K562 (cell line): ENCODE results near the gene C1orf21. TPM values are rescaled to one million over a fixed set of nuclear protein-coding genes. Genes with fewer than 3 reads are reported as not detected.

Experiments used
- ATAC-seq: fragments of 200-7000 bp; cut with Tn5 transposase; 3 replicates; pipeline ENCODE4 v1.9.1; 2020; ENCODE audit warnings: moderate library complexity
- BruUV-seq: library from RNA; stranded (reverse); fragments of 400-500 nt; replicated peaks from 2 replicates; lab custom pipeline; 2021; lab: Mats Ljungman, UMichigan
- CTCF ChIA-PET: fragments of 300-600 bp; formaldehyde crosslinking; extraction: SDS; loops from one replicate; lab custom pipeline; 2021; ENCODE audit warnings: low intra/inter-chr PET ratio; lab: Yijun Ruan, JAX
- POLR2A ChIA-PET: fragments of 300-600, 350-650 bp; sonication (Branson Sonifier 250); formaldehyde crosslinking; extraction: SDS; loops from one replicate; lab custom pipeline; 2021; ENCODE audit warnings: antibody characterized with exemption, inconsistent platforms; lab: Yijun Ruan, JAX
- DNase-seq, 4 experiments: peaks; one replicate each; pipeline versions ENCODE4 v3.0.0 to v3.0.0-alpha.2; 2011 to 2018; ENCODE audit warnings: low spot score in 3 of 4, mixed read lengths in 3 of 4; ENCODE audit errors: extremely low read depth in 1 of 4
- FAIRE-seq: peaks from 2 replicates; lab custom pipeline; 2011; peaks lifted over from hg19 to GRCh38; lab: Jason Lieb, UNC
- H2AFZ ChIP-seq: 2 replicates; pipeline ENCODE4 v1.6.0; 2011; ENCODE audit warnings: low read depth, low read length, control low read depth, inconsistent platforms
- H3K27ac ChIP-seq: fragments of 200-600 bp; 3 replicates; pipeline ENCODE4 v1.8.0; 2011; ENCODE audit warnings: low read depth, mild to moderate bottlenecking, control low read depth, inconsistent platforms, low read length, moderate library complexity, mixed read lengths; ENCODE audit errors: extremely low read depth
- H3K27me3 ChIP-seq, 2 experiments: fragments of 300-600 bp in 1 of 2; 2 replicates in 1 of 2; 3 replicates in 1 of 2; pipeline versions ENCODE4 v1.6.0 to v1.8.0; 2011; ENCODE audit warnings: inconsistent platforms in 2 of 2, low read length in 2 of 2, mild to moderate bottlenecking in 1 of 2, mixed read lengths in 1 of 2, moderate library complexity in 1 of 2; ENCODE audit not compliant: control insufficient read depth in 2 of 2, insufficient read depth in 2 of 2
- H3K36me3 ChIP-seq: fragments of 300-600 bp; 3 replicates; pipeline ENCODE4 v1.8.0; 2011; ENCODE audit warnings: mild to moderate bottlenecking, low read length, inconsistent platforms; ENCODE audit not compliant: control insufficient read depth, insufficient read depth
- H3K4me1 ChIP-seq, 2 experiments: fragments of 200-600 bp in 1 of 2; replicated peaks in 1 of 2; 2 replicates in 1 of 2; 3 replicates in 1 of 2; pipeline versions ENCODE4 v1.5.1 to v1.8.0; 2011; ENCODE audit warnings: inconsistent platforms in 2 of 2, low read length in 2 of 2, mild to moderate bottlenecking in 1 of 2, mixed read lengths in 1 of 2, moderate library complexity in 1 of 2; ENCODE audit not compliant: control insufficient read depth in 2 of 2, insufficient read depth in 2 of 2
- H3K4me2 ChIP-seq: 2 replicates; pipeline ENCODE4 v1.6.1; 2011; ENCODE audit warnings: low read length, control low read depth, inconsistent platforms, mixed read lengths; ENCODE audit not compliant: insufficient read depth
- H3K4me3 ChIP-seq: fragments of 200-600 bp; sonication (generic), shearing (Covaris generic); 2 replicates; pipeline ENCODE4 v1.5.1; 2016; ENCODE audit warnings: control low read depth, inconsistent platforms
- H3K79me2 ChIP-seq: fragments of 200-600 bp; 3 replicates; pipeline ENCODE4 v1.8.0; 2011; ENCODE audit warnings: low read length, inconsistent platforms; ENCODE audit not compliant: control insufficient read depth, insufficient read depth
- H3K9ac ChIP-seq, 2 experiments: 2 replicates each; pipeline versions ENCODE4 v1.6.0 to v1.6.1; 2011; ENCODE audit warnings: low read depth in 2 of 2, low read length in 2 of 2, control low read depth in 1 of 2, inconsistent platforms in 1 of 2, mild to moderate bottlenecking in 1 of 2, mixed read lengths in 1 of 2; ENCODE audit not compliant: insufficient read depth in 1 of 2
- H3K9me1 ChIP-seq: one replicate; pipeline ENCODE4 v1.6.0; 2011; ENCODE audit warnings: inconsistent platforms, mild to moderate bottlenecking, low read length, moderate library complexity; ENCODE audit not compliant: control insufficient read depth, insufficient read depth
- H3K9me3 ChIP-seq: replicated peaks from 2 replicates; pipeline ENCODE4 v1.5.1; 2011; ENCODE audit warnings: low read depth, low read length, inconsistent platforms; ENCODE audit not compliant: control insufficient read depth, insufficient read depth
- H4K20me1 ChIP-seq: replicated peaks from 2 replicates; pipeline ENCODE4 v1.6.1; 2011; ENCODE audit warnings: low read length, inconsistent platforms, mixed read lengths; ENCODE audit not compliant: control insufficient read depth, insufficient read depth
- CSDE1 ChIP-seq, 2 experiments: fragments of 450-650 bp; IDR thresholded peaks; 2 replicates each; pipeline ENCODE4 v1.6.1; 2016; ENCODE audit warnings: mild to moderate bottlenecking in 1 of 2
- ERF ChIP-seq: fragments of 450-650 bp; formaldehyde crosslinking; IDR thresholded peaks from 2 replicates; pipeline ENCODE4 v1.4.0; 2020; ENCODE audit warnings: mild to moderate bottlenecking, mixed read lengths
- KDM5B ChIP-seq: fragments of 200-600 bp; sonication (generic); IDR thresholded peaks from 2 replicates; pipeline ENCODE4 v1.6.1; 2012; ENCODE audit warnings: low read depth, mild to moderate bottlenecking, moderate library complexity, low read length, control low read depth, inconsistent platforms; ENCODE audit not compliant: insufficient replicate concordance
- MAFG ChIP-seq: fragments of 450-650 bp; conservative IDR thresholded peaks from 2 replicates; pipeline ENCODE4 v1.6.1; 2016; ENCODE audit warnings: missing genetic modification characterization, missing compliant biosample characterization
- MAZ ChIP-seq, 2 experiments: fragments of 450-650 bp in 1 of 2; sonication (generic) in 1 of 2; formaldehyde crosslinking; IDR thresholded peaks in 1 of 2; conservative IDR thresholded peaks in 1 of 2; 2 replicates each; pipeline versions ENCODE4 v1.4.0 to v1.5.0; 2020; ENCODE audit warnings: mild to moderate bottlenecking in 1 of 2, missing genetic modification reagents in 1 of 2
- NFYB ChIP-seq: IDR thresholded peaks from 2 replicates; pipeline ENCODE4 v1.6.1; 2011; ENCODE audit warnings: mild to moderate bottlenecking, moderate library complexity; ENCODE audit not compliant: insufficient read length; ENCODE audit errors: extremely low read depth
- POLR3A ChIP-seq: IDR thresholded peaks from 2 replicates; pipeline ENCODE4 v1.6.1; 2011; ENCODE audit warnings: borderline replicate concordance, mild to moderate bottlenecking, moderate library complexity; ENCODE audit not compliant: insufficient read length, insufficient read depth; ENCODE audit errors: extremely low read depth
- PURB ChIP-seq: sonication (generic); formaldehyde crosslinking; IDR thresholded peaks from 2 replicates; pipeline ENCODE4 v1.9.0; 2021; ENCODE audit warnings: low read depth, mild to moderate bottlenecking, missing genetic modification reagents
- ZNF184 ChIP-seq: sonication (generic); formaldehyde crosslinking; IDR thresholded peaks from 2 replicates; pipeline ENCODE4 v1.5.0; 2020; ENCODE audit warnings: missing genetic modification reagents
- WGBS: fragments of 100-300 bp; shearing (Covaris generic); methylation state at CpG from one replicate; pipeline ENCODE4 v1.1.6; 2016; ENCODE audit warnings: low coverage, mixed read lengths; ENCODE audit not compliant: insufficient coverage; ENCODE audit errors: missing lambda C conversion rate; 5-methylcytosine and 5-hydroxymethylcytosine counted together
- in situ Hi-C: fragments of 300-500 bp; cut with MboI; formaldehyde crosslinking; loops from 4 replicates; pipeline ENCODE4 v1.15.0; 2018; ENCODE audit warnings: inconsistent platforms, mixed read lengths
- intact Hi-C: fragments of 100-400 bp; cut with micrococcal nuclease; formaldehyde crosslinking; loops from 2 replicates; pipeline ENCODE4 v1.14.2; 2022
- polyA plus RNA-seq, 8 experiments: library from polyadenylated mRNA; depleted of rRNA in 4 of 8; stranded (reverse) in 5 of 8; unstranded in 3 of 8; fragments of >200 nt; fragmentation: Nextera tagmentation in 2 of 8; fragmentation: Illumina TruSeq in 1 of 8; extraction: Ambion mirVana in 2 of 8; extraction: Trizol in 1 of 8; gene quantifications; 2 replicates each; pipeline versions ENCODE4 v1.2.1 to v1.2.3, GENCODE V29; 2011 to 2014; ENCODE audit warnings: inconsistent platforms in 1 of 8, missing spikeins in 1 of 8
- total RNA-seq, 7 experiments: library from RNA; depleted of rRNA in 6 of 7; stranded (reverse); fragments of >200 nt in 6 of 7; fragmentation: Illumina TruSeq in 2 of 7; extraction: Trizol in 2 of 7; gene quantifications; 2 replicates each; pipeline versions ENCODE4 v1.2.1 to v1.2.3, GENCODE V29; 2011 to 2021; ENCODE audit warnings: low replicate concordance in 1 of 7
- TF ChIP-seq, protein P1 (sequence below): fragments of 250-450 bp; sonication (Bioruptor Pico); IDR thresholded peaks from 2 replicates; pipeline ENCODE4 v1.8.0; 2022; ENCODE audit warnings: inconsistent platforms
- TF ChIP-seq, protein P2 (sequence below): fragments of 250-450 bp; sonication (Bioruptor Pico); IDR thresholded peaks from 2 replicates; pipeline ENCODE4 v1.8.0; 2022; ENCODE audit warnings: inconsistent platforms, mild to moderate bottlenecking, moderate library complexity, borderline replicate concordance
- TF ChIP-seq, protein P3 (sequence below): fragments of 250-450 bp; sonication (Bioruptor Pico); IDR thresholded peaks from 2 replicates; pipeline ENCODE4 v1.6.1; 2021; ENCODE audit warnings: mild to moderate bottlenecking
- TF ChIP-seq, protein P4 (sequence below), 2 experiments: fragments of 450-650 bp; conservative IDR thresholded peaks; 2 replicates each; pipeline ENCODE4 v1.6.1; 2017; ENCODE audit warnings: mild to moderate bottlenecking in 2 of 2, moderate library complexity in 2 of 2
- TF ChIP-seq, protein P5 (sequence below): fragments of 450-650 bp; formaldehyde crosslinking; IDR thresholded peaks from 2 replicates; pipeline ENCODE4 v1.4.0; 2020; ENCODE audit warnings: mild to moderate bottlenecking, mixed read lengths

C1orf21 gene
- total and polyA plus RNA-seq, 9 of the 15 experiments (the other 6 are each of a cell fraction or from before 2014, with no cell fraction given), result under 0.01 to 0.31 (median 0.07) TPM

DNA sequence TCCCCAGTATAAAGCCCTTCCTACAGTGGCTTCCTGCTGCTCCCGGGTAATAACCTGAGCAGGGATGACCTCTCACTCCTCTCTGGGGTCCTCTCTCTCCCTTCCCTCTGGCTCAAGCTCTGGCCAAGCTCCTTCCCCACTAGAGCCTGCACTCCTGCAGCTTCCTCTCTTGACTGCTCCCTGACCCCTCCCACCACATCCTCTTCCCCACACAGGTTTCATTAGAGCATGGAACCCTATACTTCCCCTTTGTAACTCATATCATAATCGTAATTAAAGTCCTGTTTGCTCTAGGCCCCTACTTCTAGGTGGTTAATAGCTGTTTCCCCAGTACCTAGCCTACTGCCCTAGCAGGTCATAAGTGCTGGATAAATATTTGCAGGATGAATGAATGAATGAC is 146.2 kb downstream of the C1orf21 start:
- 0 out of 5 replicates have a peak, but pooled peaks cover 0 to 4% of the 10 kb centered on the region in 2 experiments for H3K27me3 ChIP-seq
- no peaks in the 10 kb centered on the region for H3K9me3 ChIP-seq
- TF ChIP-seq, protein P1, sequence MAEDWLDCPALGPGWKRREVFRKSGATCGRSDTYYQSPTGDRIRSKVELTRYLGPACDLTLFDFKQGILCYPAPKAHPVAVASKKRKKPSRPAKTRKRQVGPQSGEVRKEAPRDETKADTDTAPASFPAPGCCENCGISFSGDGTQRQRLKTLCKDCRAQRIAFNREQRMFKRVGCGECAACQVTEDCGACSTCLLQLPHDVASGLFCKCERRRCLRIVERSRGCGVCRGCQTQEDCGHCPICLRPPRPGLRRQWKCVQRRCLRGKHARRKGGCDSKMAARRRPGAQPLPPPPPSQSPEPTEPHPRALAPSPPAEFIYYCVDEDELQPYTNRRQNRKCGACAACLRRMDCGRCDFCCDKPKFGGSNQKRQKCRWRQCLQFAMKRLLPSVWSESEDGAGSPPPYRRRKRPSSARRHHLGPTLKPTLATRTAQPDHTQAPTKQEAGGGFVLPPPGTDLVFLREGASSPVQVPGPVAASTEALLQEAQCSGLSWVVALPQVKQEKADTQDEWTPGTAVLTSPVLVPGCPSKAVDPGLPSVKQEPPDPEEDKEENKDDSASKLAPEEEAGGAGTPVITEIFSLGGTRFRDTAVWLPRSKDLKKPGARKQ (CRISPR knock-in tag), result no peak
- no peak for TF ChIP-seq ZNF184 (CRISPR knock-in tag)
- no peak for TF ChIP-seq MAZ (CRISPR knock-in tag; conservative IDR thresholded peaks at IDR 0.05 in 1 of 2, IDR thresholded peaks at IDR 0.05 in 1 of 2)
- no peak for TF ChIP-seq POLR3A
- TF ChIP-seq ERF, result no peak
- no peak for TF ChIP-seq NFYB
- TF ChIP-seq KDM5B, result no peak
- TF ChIP-seq, protein P2, sequence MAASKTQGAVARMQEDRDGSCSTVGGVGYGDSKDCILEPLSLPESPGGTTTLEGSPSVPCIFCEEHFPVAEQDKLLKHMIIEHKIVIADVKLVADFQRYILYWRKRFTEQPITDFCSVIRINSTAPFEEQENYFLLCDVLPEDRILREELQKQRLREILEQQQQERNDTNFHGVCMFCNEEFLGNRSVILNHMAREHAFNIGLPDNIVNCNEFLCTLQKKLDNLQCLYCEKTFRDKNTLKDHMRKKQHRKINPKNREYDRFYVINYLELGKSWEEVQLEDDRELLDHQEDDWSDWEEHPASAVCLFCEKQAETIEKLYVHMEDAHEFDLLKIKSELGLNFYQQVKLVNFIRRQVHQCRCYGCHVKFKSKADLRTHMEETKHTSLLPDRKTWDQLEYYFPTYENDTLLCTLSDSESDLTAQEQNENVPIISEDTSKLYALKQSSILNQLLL (CRISPR knock-in tag), result no peak
- TF ChIP-seq MAFG (tag), result no peak
- no peak for TF ChIP-seq CSDE1 (IDR thresholded peaks at IDR 0.05)
- TF ChIP-seq, protein P3, sequence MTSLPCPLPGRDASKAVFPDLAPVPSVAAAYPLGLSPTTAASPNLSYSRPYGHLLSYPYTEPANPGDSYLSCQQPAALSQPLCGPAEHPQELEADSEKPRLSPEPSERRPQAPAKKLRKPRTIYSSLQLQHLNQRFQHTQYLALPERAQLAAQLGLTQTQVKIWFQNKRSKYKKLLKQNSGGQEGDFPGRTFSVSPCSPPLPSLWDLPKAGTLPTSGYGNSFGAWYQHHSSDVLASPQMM, result no peak
- TF ChIP-seq PURB, result no peak
- TF ChIP-seq, protein P4, sequence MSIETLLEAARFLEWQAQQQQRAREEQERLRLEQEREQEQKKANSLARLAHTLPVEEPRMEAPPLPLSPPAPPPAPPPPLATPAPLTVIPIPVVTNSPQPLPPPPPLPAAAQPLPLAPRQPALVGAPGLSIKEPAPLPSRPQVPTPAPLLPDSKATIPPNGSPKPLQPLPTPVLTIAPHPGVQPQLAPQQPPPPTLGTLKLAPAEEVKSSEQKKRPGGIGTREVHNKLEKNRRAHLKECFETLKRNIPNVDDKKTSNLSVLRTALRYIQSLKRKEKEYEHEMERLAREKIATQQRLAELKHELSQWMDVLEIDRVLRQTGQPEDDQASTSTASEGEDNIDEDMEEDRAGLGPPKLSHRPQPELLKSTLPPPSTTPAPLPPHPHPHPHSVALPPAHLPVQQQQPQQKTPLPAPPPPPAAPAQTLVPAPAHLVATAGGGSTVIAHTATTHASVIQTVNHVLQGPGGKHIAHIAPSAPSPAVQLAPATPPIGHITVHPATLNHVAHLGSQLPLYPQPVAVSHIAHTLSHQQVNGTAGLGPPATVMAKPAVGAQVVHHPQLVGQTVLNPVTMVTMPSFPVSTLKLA (conservative IDR thresholded peaks at IDR 0.05), result no peak
- TF ChIP-seq, protein P5, sequence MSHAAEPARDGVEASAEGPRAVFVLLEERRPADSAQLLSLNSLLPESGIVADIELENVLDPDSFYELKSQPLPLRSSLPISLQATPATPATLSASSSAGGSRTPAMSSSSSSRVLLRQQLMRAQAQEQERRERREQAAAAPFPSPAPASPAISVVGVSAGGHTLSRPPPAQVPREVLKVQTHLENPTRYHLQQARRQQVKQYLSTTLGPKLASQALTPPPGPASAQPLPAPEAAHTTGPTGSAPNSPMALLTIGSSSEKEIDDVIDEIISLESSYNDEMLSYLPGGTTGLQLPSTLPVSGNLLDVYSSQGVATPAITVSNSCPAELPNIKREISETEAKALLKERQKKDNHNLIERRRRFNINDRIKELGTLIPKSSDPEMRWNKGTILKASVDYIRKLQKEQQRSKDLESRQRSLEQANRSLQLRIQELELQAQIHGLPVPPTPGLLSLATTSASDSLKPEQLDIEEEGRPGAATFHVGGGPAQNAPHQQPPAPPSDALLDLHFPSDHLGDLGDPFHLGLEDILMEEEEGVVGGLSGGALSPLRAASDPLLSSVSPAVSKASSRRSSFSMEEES, result no peak
- no peak overlapping the region for H3K4me3 ChIP-seq
- H3K4me1 ChIP-seq, result no peaks in the 10 kb centered on the region
- DNase-seq (no peak), ATAC-seq (no peak), FAIRE-seq (no peak)
- H3K4me2 ChIP-seq, result no peak overlapping the region
- H3K36me3 ChIP-seq, result no peaks in the 10 kb centered on the region
- in situ Hi-C loops, result no loop called here
- H2AFZ ChIP-seq, result no peak overlapping the region
- POLR2A ChIA-PET, result interaction anchor here (0.5 kb wide), 1 partner anchor 83 kb away, joined by 3 read pairs; no protein-coding TSS in a partner anchor
- no TSS peak for BruUV-seq
- H4K20me1 ChIP-seq, result no peaks in the 10 kb centered on the region
- intact Hi-C loops, result no loop called here
- no peaks in the 10 kb centered on the region for H3K79me2 ChIP-seq
- CTCF ChIA-PET, result no interaction called here
- H3K27ac ChIP-seq, result no peak overlapping the region
- H3K9me1 ChIP-seq, result no peaks in the 10 kb centered on the region
- H3K9ac ChIP-seq, result no peak overlapping the region
- 0% methylated on average over 2 of the region's 2 CpGs for WGBS
